ENCODE measurements around the gene PTBP1.

DNA sequence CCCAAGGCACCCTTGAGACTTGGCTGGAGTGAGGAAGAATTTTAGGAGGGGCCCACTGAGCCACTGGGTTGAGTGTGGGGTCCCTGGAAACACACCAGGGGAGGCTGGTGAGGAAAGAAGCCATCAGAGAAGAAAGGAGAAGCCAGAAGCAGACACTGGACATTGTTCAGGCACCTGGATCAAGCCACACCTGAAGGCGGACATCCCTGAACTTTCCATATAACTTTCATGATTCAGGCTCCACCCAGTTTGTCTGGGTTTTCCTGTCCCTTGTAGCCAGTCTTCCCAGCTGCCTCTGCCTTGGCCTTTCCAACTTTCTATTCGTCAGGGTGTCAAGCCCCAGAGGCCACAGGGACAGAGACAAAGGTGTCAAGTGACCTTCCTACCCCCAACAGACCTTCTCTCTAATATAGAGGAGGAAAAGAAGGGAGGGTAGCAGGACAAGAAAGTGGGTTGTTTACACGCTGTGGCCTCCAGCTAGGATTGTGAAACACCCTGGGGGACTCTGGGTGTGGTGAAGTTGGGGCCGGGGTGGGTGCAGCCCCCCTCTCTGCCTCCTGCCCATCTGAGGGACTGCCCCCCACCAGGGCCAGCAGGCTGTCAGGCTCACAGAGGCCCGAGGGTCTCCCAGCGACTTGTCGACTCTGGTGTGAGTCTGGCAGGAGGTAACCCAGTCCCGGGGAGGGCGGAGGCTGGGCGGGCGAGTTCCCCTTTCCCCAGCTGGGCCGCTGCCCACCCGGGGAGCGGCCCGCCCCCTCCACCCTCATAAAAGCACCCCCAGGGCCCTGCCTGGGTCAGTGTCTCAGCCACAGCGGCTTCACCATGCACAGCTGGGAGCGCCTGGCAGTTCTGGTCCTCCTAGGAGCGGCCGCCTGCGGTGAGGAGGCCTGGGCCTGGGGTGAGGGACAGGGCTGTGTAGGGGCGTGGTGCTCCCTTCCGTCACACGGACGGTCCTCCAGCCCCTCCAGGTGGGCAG is 61.9 kb downstream of the PTBP1 start, which contains the start of gene CFD:
- TF ChIP-seq POLR2AphosphoS5 (IDR thresholded peaks at IDR 0.05; ENCODE audit: low read depth, low read length): no peak
- TF ChIP-seq, protein P1, sequence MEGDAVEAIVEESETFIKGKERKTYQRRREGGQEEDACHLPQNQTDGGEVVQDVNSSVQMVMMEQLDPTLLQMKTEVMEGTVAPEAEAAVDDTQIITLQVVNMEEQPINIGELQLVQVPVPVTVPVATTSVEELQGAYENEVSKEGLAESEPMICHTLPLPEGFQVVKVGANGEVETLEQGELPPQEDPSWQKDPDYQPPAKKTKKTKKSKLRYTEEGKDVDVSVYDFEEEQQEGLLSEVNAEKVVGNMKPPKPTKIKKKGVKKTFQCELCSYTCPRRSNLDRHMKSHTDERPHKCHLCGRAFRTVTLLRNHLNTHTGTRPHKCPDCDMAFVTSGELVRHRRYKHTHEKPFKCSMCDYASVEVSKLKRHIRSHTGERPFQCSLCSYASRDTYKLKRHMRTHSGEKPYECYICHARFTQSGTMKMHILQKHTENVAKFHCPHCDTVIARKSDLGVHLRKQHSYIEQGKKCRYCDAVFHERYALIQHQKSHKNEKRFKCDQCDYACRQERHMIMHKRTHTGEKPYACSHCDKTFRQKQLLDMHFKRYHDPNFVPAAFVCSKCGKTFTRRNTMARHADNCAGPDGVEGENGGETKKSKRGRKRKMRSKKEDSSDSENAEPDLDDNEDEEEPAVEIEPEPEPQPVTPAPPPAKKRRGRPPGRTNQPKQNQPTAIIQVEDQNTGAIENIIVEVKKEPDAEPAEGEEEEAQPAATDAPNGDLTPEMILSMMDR (IDR thresholded peaks at IDR 0.05): no peak
- no peak for TF ChIP-seq SIN3A (IDR thresholded peaks at IDR 0.05; ENCODE audit: borderline replicate concordance, insufficient read depth, low read depth, low read length)
- TF ChIP-seq, protein P2, sequence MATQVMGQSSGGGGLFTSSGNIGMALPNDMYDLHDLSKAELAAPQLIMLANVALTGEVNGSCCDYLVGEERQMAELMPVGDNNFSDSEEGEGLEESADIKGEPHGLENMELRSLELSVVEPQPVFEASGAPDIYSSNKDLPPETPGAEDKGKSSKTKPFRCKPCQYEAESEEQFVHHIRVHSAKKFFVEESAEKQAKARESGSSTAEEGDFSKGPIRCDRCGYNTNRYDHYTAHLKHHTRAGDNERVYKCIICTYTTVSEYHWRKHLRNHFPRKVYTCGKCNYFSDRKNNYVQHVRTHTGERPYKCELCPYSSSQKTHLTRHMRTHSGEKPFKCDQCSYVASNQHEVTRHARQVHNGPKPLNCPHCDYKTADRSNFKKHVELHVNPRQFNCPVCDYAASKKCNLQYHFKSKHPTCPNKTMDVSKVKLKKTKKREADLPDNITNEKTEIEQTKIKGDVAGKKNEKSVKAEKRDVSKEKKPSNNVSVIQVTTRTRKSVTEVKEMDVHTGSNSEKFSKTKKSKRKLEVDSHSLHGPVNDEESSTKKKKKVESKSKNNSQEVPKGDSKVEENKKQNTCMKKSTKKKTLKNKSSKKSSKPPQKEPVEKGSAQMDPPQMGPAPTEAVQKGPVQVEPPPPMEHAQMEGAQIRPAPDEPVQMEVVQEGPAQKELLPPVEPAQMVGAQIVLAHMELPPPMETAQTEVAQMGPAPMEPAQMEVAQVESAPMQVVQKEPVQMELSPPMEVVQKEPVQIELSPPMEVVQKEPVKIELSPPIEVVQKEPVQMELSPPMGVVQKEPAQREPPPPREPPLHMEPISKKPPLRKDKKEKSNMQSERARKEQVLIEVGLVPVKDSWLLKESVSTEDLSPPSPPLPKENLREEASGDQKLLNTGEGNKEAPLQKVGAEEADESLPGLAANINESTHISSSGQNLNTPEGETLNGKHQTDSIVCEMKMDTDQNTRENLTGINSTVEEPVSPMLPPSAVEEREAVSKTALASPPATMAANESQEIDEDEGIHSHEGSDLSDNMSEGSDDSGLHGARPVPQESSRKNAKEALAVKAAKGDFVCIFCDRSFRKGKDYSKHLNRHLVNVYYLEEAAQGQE (IDR thresholded peaks at IDR 0.05; ENCODE audit: insufficient read depth in 1 of 2, low read depth in 2 of 2, low read length in 1 of 2): no peak
- TF ChIP-seq TCF7L2 (IDR thresholded peaks at IDR 0.05; ENCODE audit: low read depth, low read length): no peak

Measured in Panc1 (cell line).